ENCODE results near the gene CTTNBP2NL. TPM values are rescaled to one million over a fixed set of nuclear protein-coding genes. Genes with fewer than 3 reads are reported as not detected.
"Not testable (repeated sequence)": the region's sequence is repeated elsewhere in the genome, so short reads cannot be mapped to it uniquely, and the experiment has no call there.

Gene CTTNBP2NL
- total and polyA plus RNA-seq, 2 experiments from 2014 or later, result 19.2 to 38.4 TPM

- Histone ChIP-seq H3K36me3 (ENCODE audit: low read depth) (peaks cover 35% of the 10 kb centered on the region), H3K79me2 (ENCODE audit: insufficient read depth) (peaks cover 95% of the 10 kb centered on the region), H3K4me2 (ENCODE audit: unreplicated experiment) (no peak overlapping the region), H3K9me2 (ENCODE audit: insufficient read depth) (no peaks in the 10 kb centered on the region), H4K20me1 (ENCODE audit: insufficient read depth) (no peaks in the 10 kb centered on the region), H2AFZ (no peak overlapping the region), H3K4me1 (ENCODE audit: insufficient read depth) (no peaks in the 10 kb centered on the region), H3K9ac (no peak overlapping the region), H3F3A (ENCODE audit: insufficient read depth) (no peaks in the 10 kb centered on the region), H3K27me3 (replicated peaks; ENCODE audit: insufficient read depth) (no peaks in the 10 kb centered on the region), H3K27ac (no peak overlapping the region), H3K9me3 (ENCODE audit: low read depth) (no peaks in the 10 kb centered on the region), H3K4me3 (no peak overlapping the region)
- no peak for DNase-seq
- WGBS, 2 experiments (ENCODE audit: low coverage in 1 of 2, low lambda C conversion rate in 2 of 2, missing lambda C conversion rate in 2 of 2), result 100% methylated on average over 1 of the region's 1 CpG
- in situ Hi-C loops (cut with MboI), result no loop called here
- no peak for TF ChIP-seq EZH2 (IDR thresholded peaks at IDR 0.05; ENCODE audit: insufficient read depth, poor library complexity, severe bottlenecking)
- no peak for TF ChIP-seq EZH2phosphoT487 (IDR thresholded peaks at IDR 0.05; ENCODE audit: insufficient read depth, low read depth)
Observed at GRCh38 chr1:112429749-112430148, 33.7 kb downstream of the CTTNBP2NL start.

GRCh38 chr1:112431038-112431437 is 35.0 kb downstream of the CTTNBP2NL start:
- WGBS, 2 experiments (ENCODE audit: low coverage in 1 of 2, low lambda C conversion rate in 2 of 2, missing lambda C conversion rate in 2 of 2), result 95 to 96% methylated on average over 1 of the region's 1 CpG
- no peak for TF ChIP-seq EZH2 (IDR thresholded peaks at IDR 0.05; ENCODE audit: insufficient read depth, poor library complexity, severe bottlenecking)
- no peak for TF ChIP-seq EZH2phosphoT487 (IDR thresholded peaks at IDR 0.05; ENCODE audit: insufficient read depth, low read depth)
- no peak overlapping the region for H3K4me2 ChIP-seq (ENCODE audit: unreplicated experiment)
- H3K27me3 ChIP-seq (replicated peaks; ENCODE audit: insufficient read depth), result no peaks in the 10 kb centered on the region
- in situ Hi-C loops (cut with MboI), result no loop called here
- no peak for DNase-seq
- no peaks in the 10 kb centered on the region for H4K20me1 ChIP-seq (ENCODE audit: insufficient read depth)
- H3K4me3 ChIP-seq, result no peak overlapping the region
- peaks cover 28% of the 10 kb centered on the region for H3K36me3 ChIP-seq (ENCODE audit: low read depth)
- H3K9me2 ChIP-seq (ENCODE audit: insufficient read depth), result no peaks in the 10 kb centered on the region
- H3K27ac ChIP-seq, result no peak overlapping the region
- H3K9ac ChIP-seq, result no peak overlapping the region
- peaks cover 95% of the 10 kb centered on the region for H3K79me2 ChIP-seq (ENCODE audit: insufficient read depth)
- H3F3A ChIP-seq (ENCODE audit: insufficient read depth), result no peaks in the 10 kb centered on the region
- H2AFZ ChIP-seq, result no peak overlapping the region
- H3K4me1 ChIP-seq (ENCODE audit: insufficient read depth), result no peaks in the 10 kb centered on the region
- H3K9me3 ChIP-seq (ENCODE audit: low read depth), result no peaks in the 10 kb centered on the region

- H3K79me2 ChIP-seq (ENCODE audit: insufficient read depth), result peaks cover 97% of the 10 kb centered on the region
- no peak overlapping the region for H3K4me2 ChIP-seq (ENCODE audit: unreplicated experiment)
- no peak overlapping the region for H2AFZ ChIP-seq
- WGBS, 2 experiments (ENCODE audit: low coverage in 1 of 2, low lambda C conversion rate in 2 of 2, missing lambda C conversion rate in 2 of 2), result 96 to 97% methylated on average over 3 of the region's 3 CpGs
- H3F3A ChIP-seq (ENCODE audit: insufficient read depth), result peaks cover 9% of the 10 kb centered on the region; the same call in 1 of the 2 replicates
- no peak overlapping the region for H3K4me3 ChIP-seq
- H3K27ac ChIP-seq, result no peak overlapping the region
- peaks cover 23% of the 10 kb centered on the region; the same call in 1 of the 2 replicates for H3K36me3 ChIP-seq (ENCODE audit: low read depth)
- H3K9me2 ChIP-seq (ENCODE audit: insufficient read depth), result no peaks in the 10 kb centered on the region
- no peaks in the 10 kb centered on the region for H3K27me3 ChIP-seq (replicated peaks; ENCODE audit: insufficient read depth)
- no peaks in the 10 kb centered on the region for H3K4me1 ChIP-seq (ENCODE audit: insufficient read depth)
- H3K9ac ChIP-seq, result no peak overlapping the region
- H3K9me3 ChIP-seq (ENCODE audit: low read depth), result no peaks in the 10 kb centered on the region
- in situ Hi-C loops (cut with MboI), result no loop called here
- TF ChIP-seq EZH2 (IDR thresholded peaks at IDR 0.05; ENCODE audit: insufficient read depth, poor library complexity, severe bottlenecking), result no peak
- no peak for TF ChIP-seq EZH2phosphoT487 (IDR thresholded peaks at IDR 0.05; ENCODE audit: insufficient read depth, low read depth)
- DNase-seq, result no peak
- H4K20me1 ChIP-seq (ENCODE audit: insufficient read depth), result no peaks in the 10 kb centered on the region; the same call in 1 of the 2 replicates
Observed at GRCh38 chr1:112435448-112435847, 39.4 kb downstream of the CTTNBP2NL start.

- no peaks in the 10 kb centered on the region for H3K9me2 ChIP-seq (ENCODE audit: insufficient read depth)
- no peak overlapping the region for H3K4me2 ChIP-seq (ENCODE audit: unreplicated experiment)
- TF ChIP-seq EZH2phosphoT487 (IDR thresholded peaks at IDR 0.05; ENCODE audit: insufficient read depth, low read depth) (no peak), EZH2 (IDR thresholded peaks at IDR 0.05; ENCODE audit: insufficient read depth, poor library complexity, severe bottlenecking) (no peak)
- peaks cover 98% of the 10 kb centered on the region for H3K79me2 ChIP-seq (ENCODE audit: insufficient read depth)
- no peak overlapping the region for H3K27ac ChIP-seq
- H3K36me3 ChIP-seq (ENCODE audit: low read depth), result peaks cover 21% of the 10 kb centered on the region
- 91 to 93% methylated on average over 5 of the region's 5 CpGs for WGBS, 2 experiments (ENCODE audit: low coverage in 1 of 2, low lambda C conversion rate in 2 of 2, missing lambda C conversion rate in 2 of 2)
- H3K9ac ChIP-seq, result no peak overlapping the region
- no peak overlapping the region for H2AFZ ChIP-seq
- H3K9me3 ChIP-seq (ENCODE audit: low read depth), result no peaks in the 10 kb centered on the region
- H3K4me1 ChIP-seq (ENCODE audit: insufficient read depth), result no peaks in the 10 kb centered on the region
- in situ Hi-C loops (cut with MboI), result no loop called here
- no peak for DNase-seq
- no peaks in the 10 kb centered on the region for H3K27me3 ChIP-seq (replicated peaks; ENCODE audit: insufficient read depth)
- no peaks in the 10 kb centered on the region; the same call in 1 of the 2 replicates for H4K20me1 ChIP-seq (ENCODE audit: insufficient read depth)
- no peak overlapping the region for H3K4me3 ChIP-seq
- peaks cover 11% of the 10 kb centered on the region; the same call in 1 of the 2 replicates for H3F3A ChIP-seq (ENCODE audit: insufficient read depth)
Observed at GRCh38 chr1:112436384-112437156, 40.6 kb downstream of the CTTNBP2NL start.

- H3K4me3 ChIP-seq; H4K20me1 ChIP-seq (ENCODE audit: insufficient read depth); H3K27me3 ChIP-seq (replicated peaks; ENCODE audit: insufficient read depth); H3K9me3 ChIP-seq (ENCODE audit: low read depth); H3K9ac ChIP-seq; DNase-seq; H3K9me2 ChIP-seq (ENCODE audit: insufficient read depth); H3K27ac ChIP-seq; H3K4me2 ChIP-seq (ENCODE audit: unreplicated experiment); H2AFZ ChIP-seq; in situ Hi-C loops (cut with MboI); H3K4me1 ChIP-seq (ENCODE audit: insufficient read depth): not testable (repeated sequence)
- Histone ChIP-seq H3K79me2 (ENCODE audit: insufficient read depth) (peaks cover 100% of the 10 kb centered on the region), H3K36me3 (ENCODE audit: low read depth) (peaks cover 19% of the 10 kb centered on the region), H3F3A (ENCODE audit: insufficient read depth) (peaks cover 11% of the 10 kb centered on the region)
- 95 to 98% methylated on average over 2 of the region's 2 CpGs for WGBS, 2 experiments (ENCODE audit: low coverage in 1 of 2, low lambda C conversion rate in 2 of 2, missing lambda C conversion rate in 2 of 2)
Observed at GRCh38 chr1:112438156-112438555, 42.1 kb downstream of the CTTNBP2NL start.

Data from GM23248 (cell line).